ENCODE results near the gene SEMA3C.

Gene SEMA3C

DNA sequence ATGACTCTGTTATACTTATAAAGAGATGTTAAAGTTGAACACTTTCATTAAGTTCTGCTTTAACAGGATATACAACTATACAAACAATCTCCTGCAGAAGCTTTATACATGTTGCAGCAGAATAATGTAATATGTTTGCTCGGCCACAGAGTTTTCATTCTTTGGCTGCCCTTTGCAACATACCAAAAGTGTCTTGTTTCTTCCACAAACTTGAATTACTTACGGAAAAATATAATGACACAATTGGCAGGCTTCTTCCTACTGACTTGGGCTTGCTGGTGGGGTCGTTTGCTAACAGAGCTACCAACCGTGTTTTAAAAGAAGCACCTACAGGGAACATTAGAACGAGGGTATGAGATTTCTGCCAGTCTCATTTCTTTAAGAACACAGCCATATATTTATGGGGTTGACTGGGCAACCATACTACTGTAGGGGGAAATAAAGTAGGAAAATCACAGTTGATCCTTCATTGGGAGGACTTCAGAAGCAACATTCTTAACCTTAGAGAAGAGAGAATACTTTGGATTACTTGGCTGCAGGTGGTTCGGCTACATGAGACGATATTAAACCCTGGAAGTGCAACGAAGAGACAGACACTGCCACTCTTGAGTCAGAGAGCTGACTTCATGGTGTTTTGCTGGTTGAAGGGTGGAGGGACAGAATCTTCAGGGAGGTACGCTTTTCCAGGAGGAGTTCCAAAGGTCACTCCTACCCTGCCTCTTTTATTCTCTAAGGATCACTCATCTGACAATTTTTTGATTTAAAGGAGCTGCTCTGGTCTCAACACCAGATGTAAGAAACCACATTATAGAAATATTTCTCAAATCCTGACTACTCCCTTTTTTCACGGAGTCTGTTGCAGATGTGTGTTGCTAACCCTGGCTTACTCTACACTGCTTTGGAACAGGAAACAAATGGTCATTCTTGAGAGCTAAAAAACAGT is 123.9 kb downstream of the SEMA3C start:
- no peak overlapping the region for H3K4me3 ChIP-seq (ENCODE audit: severe bottlenecking)
- no peaks in the 10 kb centered on the region for H3K27me3 ChIP-seq (ENCODE audit: insufficient read depth, poor library complexity, severe bottlenecking)
- no peaks in the 10 kb centered on the region for H3K9me3 ChIP-seq (ENCODE audit: severe bottlenecking)
- TF ChIP-seq, protein P1, sequence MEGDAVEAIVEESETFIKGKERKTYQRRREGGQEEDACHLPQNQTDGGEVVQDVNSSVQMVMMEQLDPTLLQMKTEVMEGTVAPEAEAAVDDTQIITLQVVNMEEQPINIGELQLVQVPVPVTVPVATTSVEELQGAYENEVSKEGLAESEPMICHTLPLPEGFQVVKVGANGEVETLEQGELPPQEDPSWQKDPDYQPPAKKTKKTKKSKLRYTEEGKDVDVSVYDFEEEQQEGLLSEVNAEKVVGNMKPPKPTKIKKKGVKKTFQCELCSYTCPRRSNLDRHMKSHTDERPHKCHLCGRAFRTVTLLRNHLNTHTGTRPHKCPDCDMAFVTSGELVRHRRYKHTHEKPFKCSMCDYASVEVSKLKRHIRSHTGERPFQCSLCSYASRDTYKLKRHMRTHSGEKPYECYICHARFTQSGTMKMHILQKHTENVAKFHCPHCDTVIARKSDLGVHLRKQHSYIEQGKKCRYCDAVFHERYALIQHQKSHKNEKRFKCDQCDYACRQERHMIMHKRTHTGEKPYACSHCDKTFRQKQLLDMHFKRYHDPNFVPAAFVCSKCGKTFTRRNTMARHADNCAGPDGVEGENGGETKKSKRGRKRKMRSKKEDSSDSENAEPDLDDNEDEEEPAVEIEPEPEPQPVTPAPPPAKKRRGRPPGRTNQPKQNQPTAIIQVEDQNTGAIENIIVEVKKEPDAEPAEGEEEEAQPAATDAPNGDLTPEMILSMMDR (IDR thresholded peaks at IDR 0.05; ENCODE audit: poor library complexity, severe bottlenecking), result no peak
- no peak for ATAC-seq (ENCODE audit: low read depth)
- H3K4me1 ChIP-seq (ENCODE audit: insufficient read depth, poor library complexity, severe bottlenecking), result peaks cover 2% of the 10 kb centered on the region
- DNase-seq (ENCODE audit: low spot score), result no peak
- H3K27ac ChIP-seq (ENCODE audit: poor library complexity, severe bottlenecking), result no peak overlapping the region
- peaks cover 67% of the 10 kb centered on the region for H3K36me3 ChIP-seq (ENCODE audit: low read depth)

DNA sequence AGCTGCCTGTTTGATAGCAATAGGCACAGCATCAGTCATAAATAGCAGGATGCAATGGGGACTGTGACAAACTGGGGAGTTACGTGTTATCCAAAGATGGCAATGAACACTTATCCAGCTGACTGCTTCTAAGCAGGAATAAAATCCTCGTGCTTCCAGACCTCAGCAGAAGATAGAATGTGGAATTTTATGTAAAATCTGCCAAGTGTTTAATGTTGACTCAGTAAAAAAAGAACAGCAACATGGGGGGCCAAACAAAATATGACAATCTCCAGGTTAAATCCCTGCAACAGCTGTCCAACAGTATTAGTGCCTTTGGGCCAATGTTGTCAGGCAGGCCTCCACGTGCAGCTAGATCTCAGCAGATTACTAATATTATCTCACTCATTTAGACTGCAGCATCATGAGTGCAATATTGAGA is 127.3 kb downstream of the SEMA3C start:
- H3K27me3 ChIP-seq (ENCODE audit: insufficient read depth, poor library complexity, severe bottlenecking), result no peaks in the 10 kb centered on the region
- TF ChIP-seq, protein P1 (IDR thresholded peaks at IDR 0.05; ENCODE audit: poor library complexity, severe bottlenecking), result no peak
- H3K27ac ChIP-seq (ENCODE audit: poor library complexity, severe bottlenecking), result no peak overlapping the region
- H3K4me1 ChIP-seq (ENCODE audit: insufficient read depth, poor library complexity, severe bottlenecking), result peaks cover 2% of the 10 kb centered on the region
- peaks cover 61% of the 10 kb centered on the region for H3K36me3 ChIP-seq (ENCODE audit: low read depth)
- no peak for DNase-seq (ENCODE audit: low spot score)
- H3K4me3 ChIP-seq (ENCODE audit: severe bottlenecking), result no peak overlapping the region
- no peak for ATAC-seq (ENCODE audit: low read depth)
- H3K9me3 ChIP-seq (ENCODE audit: severe bottlenecking), result no peaks in the 10 kb centered on the region

DNA sequence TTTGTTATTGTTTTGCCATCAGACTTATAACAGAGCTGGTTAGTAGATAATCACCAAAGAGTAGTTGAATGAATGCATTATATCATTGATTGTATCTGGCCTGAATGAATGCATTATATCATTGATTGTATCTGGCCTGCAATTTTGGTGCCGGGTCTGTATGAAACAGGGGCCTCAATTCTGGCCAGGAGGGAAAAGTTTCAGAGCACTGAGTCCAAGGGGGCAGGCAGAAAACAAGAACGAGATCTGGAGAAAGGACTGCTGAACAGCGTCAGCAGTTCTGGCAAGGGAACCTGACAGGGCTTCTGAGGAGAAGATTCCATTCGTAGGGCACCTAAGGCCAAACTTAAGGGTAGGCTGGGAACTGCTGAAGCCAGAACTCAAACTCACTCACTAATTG is 128.0 kb downstream of the SEMA3C start:
- H3K9me3 ChIP-seq (ENCODE audit: severe bottlenecking), result no peaks in the 10 kb centered on the region
- TF ChIP-seq, protein P1 (IDR thresholded peaks at IDR 0.05; ENCODE audit: poor library complexity, severe bottlenecking), result no peak
- no peak for DNase-seq (ENCODE audit: low spot score)
- ATAC-seq (ENCODE audit: low read depth), result no peak
- no peak overlapping the region for H3K27ac ChIP-seq (ENCODE audit: poor library complexity, severe bottlenecking)
- H3K4me1 ChIP-seq (ENCODE audit: insufficient read depth, poor library complexity, severe bottlenecking), result peaks cover 2% of the 10 kb centered on the region
- peaks cover 62% of the 10 kb centered on the region for H3K36me3 ChIP-seq (ENCODE audit: low read depth)
- no peaks in the 10 kb centered on the region for H3K27me3 ChIP-seq (ENCODE audit: insufficient read depth, poor library complexity, severe bottlenecking)
- no peak overlapping the region for H3K4me3 ChIP-seq (ENCODE audit: severe bottlenecking)

DNA sequence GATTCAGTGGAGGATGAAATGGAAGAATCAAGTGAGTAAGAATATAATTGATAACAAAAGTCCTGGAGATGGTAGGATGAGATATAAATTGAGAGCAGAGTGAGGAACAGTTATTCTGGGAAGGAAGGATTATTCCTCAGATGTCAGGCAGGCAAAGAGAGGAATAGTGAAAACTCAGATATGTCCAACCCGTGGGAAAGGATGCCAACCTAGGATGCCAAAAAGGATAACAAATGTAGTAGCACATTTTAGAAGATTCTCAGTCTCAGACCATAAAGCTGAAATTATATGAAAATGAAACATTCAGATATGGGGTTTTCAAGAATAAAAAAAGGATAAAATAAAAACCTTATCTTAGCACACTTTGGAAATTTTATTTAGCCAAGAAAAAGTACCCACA is 131.1 kb downstream of the SEMA3C start:
- Histone ChIP-seq H3K9me3 (ENCODE audit: severe bottlenecking) (no peaks in the 10 kb centered on the region), H3K27me3 (ENCODE audit: insufficient read depth, poor library complexity, severe bottlenecking) (no peaks in the 10 kb centered on the region), H3K4me3 (ENCODE audit: severe bottlenecking) (no peak overlapping the region), H3K4me1 (ENCODE audit: insufficient read depth, poor library complexity, severe bottlenecking) (peaks cover 20% of the 10 kb centered on the region), H3K27ac (ENCODE audit: poor library complexity, severe bottlenecking) (no peak overlapping the region), H3K36me3 (ENCODE audit: low read depth) (peaks cover 49% of the 10 kb centered on the region)
- DNase-seq (ENCODE audit: low spot score) (no peak), ATAC-seq (ENCODE audit: low read depth) (no peak)
- TF ChIP-seq, protein P1 (IDR thresholded peaks at IDR 0.05; ENCODE audit: poor library complexity, severe bottlenecking), result no peak
